Caco-2 (cell line): Measurements from ENCODE around the gene POMZP3. TPM values are rescaled to one million over a fixed set of nuclear protein-coding genes. Genes with fewer than 3 reads are reported as not detected.
"Not testable (repeated sequence)": the region's sequence is repeated elsewhere in the genome, so short reads cannot be mapped to it uniquely, and the experiment has no call there.

ENCODE experiments used
- BruUV-seq: library from RNA; stranded (reverse); fragments of 400-500 nt; replicated peaks from 2 replicates; lab custom pipeline; 2021; lab: Mats Ljungman, UMichigan
- CTCF ChIA-PET: fragments of 300-600 bp; sonication (Branson Sonifier 250); formaldehyde crosslinking; loops from one replicate; lab custom pipeline; 2022; ENCODE audit warnings: antibody characterized with exemption; lab: Charles Lee
- POLR2A ChIA-PET: fragments of 300-600 bp; sonication (Branson Sonifier 250); formaldehyde crosslinking; loops from one replicate; lab custom pipeline; 2022; ENCODE audit warnings: antibody characterized with exemption; lab: Charles Lee
- DNase-seq, 2 experiments: peaks; one replicate each; pipeline versions ENCODE4 v3.0.0 to v3.0.0-alpha.2; 2020 to 2022
- H3K27me3 ChIP-seq: replicated peaks from 2 replicates; pipeline ENCODE4 v1.6.0; 2011; ENCODE audit warnings: low read length; ENCODE audit not compliant: control insufficient read depth, insufficient read depth
- H3K36me3 ChIP-seq: 2 replicates; pipeline ENCODE4 v1.5.1; 2011; ENCODE audit warnings: low read length; ENCODE audit not compliant: control insufficient read depth, insufficient read depth
- H3K4me1 ChIP-seq: fragments of 250-450 bp; sonication (Bioruptor Pico); 2 replicates; pipeline ENCODE4 v1.5.1; 2020; ENCODE audit warnings: mild to moderate bottlenecking
- H3K4me3 ChIP-seq: 2 replicates; pipeline ENCODE4 v1.5.1; 2011; ENCODE audit warnings: low read depth, mild to moderate bottlenecking, control low read depth, low read length
- H3K9me3 ChIP-seq: fragments of 250-450 bp; sonication (Bioruptor Pico); 2 replicates; pipeline ENCODE4 v1.5.1; 2020; ENCODE audit warnings: mild to moderate bottlenecking, moderate library complexity
- H3K27ac Mint-ChIP-seq: one replicate; pipeline ENCODE4 v1.8.0; 2022; ENCODE audit warnings: mixed read lengths; ENCODE audit not compliant: unreplicated experiment
- H3K27me3 Mint-ChIP-seq: one replicate; pipeline ENCODE4 v1.8.0; 2022; ENCODE audit warnings: mixed read lengths; ENCODE audit not compliant: insufficient read depth, unreplicated experiment
- H3K36me3 Mint-ChIP-seq: one replicate; pipeline ENCODE4 v1.8.0; 2022; ENCODE audit warnings: mild to moderate bottlenecking, mixed read lengths; ENCODE audit not compliant: insufficient read depth, unreplicated experiment
- H3K4me1 Mint-ChIP-seq: one replicate; pipeline ENCODE4 v1.8.0; 2022; ENCODE audit warnings: low read depth, mixed read lengths; ENCODE audit not compliant: unreplicated experiment
- H3K4me3 Mint-ChIP-seq: one replicate; pipeline ENCODE4 v1.8.0; 2022; ENCODE audit warnings: mild to moderate bottlenecking, moderate library complexity, mixed read lengths; ENCODE audit not compliant: unreplicated experiment
- H3K9me3 Mint-ChIP-seq: one replicate; pipeline ENCODE4 v1.8.0; 2022; ENCODE audit warnings: mixed read lengths; ENCODE audit not compliant: unreplicated experiment
- intact Hi-C: fragments of 100-400 bp; cut with micrococcal nuclease; formaldehyde crosslinking; loops from one replicate; pipeline ENCODE4 v1.10.0; 2022; ENCODE audit not compliant: unreplicated experiment
- total RNA-seq: library from RNA; stranded (reverse); gene quantifications from 2 replicates; pipeline ENCODE4 v1.2.3, GENCODE V29; 2022

Gene POMZP3
- total RNA-seq, 1 experiment from 2014 or later = 23.8 TPM

DNA sequence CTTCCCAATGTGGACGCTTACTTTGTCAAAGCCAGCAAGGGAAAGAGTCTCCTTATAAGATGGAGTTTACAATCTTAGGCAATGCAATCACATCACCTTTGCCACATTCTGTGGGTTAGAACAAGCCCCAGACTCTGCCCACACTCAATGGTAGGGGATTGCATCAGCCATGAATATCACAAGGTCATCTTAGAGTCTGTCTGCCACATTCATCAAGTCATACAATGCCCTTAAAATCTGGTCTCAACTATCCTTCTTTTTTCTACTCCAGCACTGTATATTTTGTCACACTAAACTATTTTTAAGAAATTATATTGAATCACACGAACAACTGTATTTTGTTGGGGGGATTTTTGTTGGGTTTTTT, 27.0 kb downstream of the POMZP3 start:
- H3K4me1 Mint-ChIP-seq, H3K27me3 ChIP-seq, H3K4me3 ChIP-seq, POLR2A ChIA-PET, intact Hi-C loops, H3K9me3 Mint-ChIP-seq, H3K36me3 ChIP-seq, CTCF ChIA-PET, BruUV-seq, H3K27me3 Mint-ChIP-seq, DNase-seq, H3K4me3 Mint-ChIP-seq, H3K4me1 ChIP-seq, H3K9me3 ChIP-seq: not testable (repeated sequence)
- Mint-ChIP-seq H3K36me3 (peaks cover 11% of the 10 kb centered on the region), H3K27ac (peak overlapping the region; percentile 79)

DNA sequence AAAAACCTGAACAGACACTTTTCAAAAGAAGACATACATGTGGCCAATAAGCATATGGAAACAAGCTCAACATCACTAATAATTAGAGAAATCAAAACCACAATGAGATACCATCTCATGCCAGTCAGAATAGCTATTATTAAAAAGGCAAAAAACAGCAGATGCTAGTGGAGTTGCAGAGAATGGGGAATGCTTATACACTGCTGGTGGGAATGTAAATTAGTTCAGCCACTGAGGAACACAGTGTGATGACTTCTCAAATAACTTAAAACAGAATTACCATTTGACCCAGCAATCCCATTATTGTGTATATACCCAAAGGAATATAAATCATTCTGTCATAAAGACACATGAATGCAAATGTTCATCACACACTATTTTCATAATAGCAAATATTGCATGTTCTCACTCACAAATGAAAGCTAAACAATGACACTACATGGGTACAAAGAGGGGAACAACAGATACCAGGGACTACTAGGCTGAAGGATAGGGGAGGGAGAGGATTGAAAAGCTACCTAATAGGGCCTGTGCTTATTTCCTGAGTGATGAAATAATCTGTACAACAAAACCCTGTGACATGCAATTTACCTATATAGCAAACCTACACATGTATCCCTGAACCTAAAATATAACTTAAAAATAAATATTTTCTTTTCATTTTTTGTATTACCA, 28.4 kb downstream of the POMZP3 start:
- H3K9me3 Mint-ChIP-seq, H3K36me3 ChIP-seq, H3K4me3 Mint-ChIP-seq, POLR2A ChIA-PET, H3K27me3 ChIP-seq, H3K27me3 Mint-ChIP-seq, H3K9me3 ChIP-seq, H3K4me1 Mint-ChIP-seq, intact Hi-C loops, DNase-seq, H3K4me1 ChIP-seq, H3K4me3 ChIP-seq, BruUV-seq: not testable (repeated sequence)
- CTCF ChIA-PET = interaction anchor here (0.7 kb wide), 1 partner anchor 384 kb away, joined by 5 read pairs; no protein-coding TSS in a partner anchor
- Mint-ChIP-seq H3K36me3 (peaks cover 11% of the 10 kb centered on the region), H3K27ac (peak overlapping the region; percentile 29)

DNA sequence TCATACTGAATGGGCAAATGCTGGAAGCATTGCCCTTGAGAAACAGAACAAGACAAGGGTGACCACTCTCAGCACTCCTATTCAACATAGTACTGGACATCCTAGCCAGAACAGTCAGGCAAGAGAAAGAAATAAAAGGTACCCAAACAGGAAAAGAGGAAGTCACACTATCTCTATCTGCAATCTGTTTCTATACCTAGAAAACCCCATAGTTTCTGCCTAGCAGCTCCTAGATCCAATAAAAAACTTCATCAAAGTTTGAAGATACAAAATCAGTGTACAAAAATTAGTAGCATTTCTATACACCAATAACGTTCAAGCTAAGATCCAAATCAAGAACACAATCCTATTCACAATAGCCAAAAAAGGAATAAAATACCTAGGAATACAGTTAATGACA, 29.8 kb downstream of the POMZP3 start:
- H3K27me3 ChIP-seq, DNase-seq, H3K9me3 ChIP-seq, H3K4me3 ChIP-seq, H3K27me3 Mint-ChIP-seq, H3K4me1 Mint-ChIP-seq, H3K36me3 ChIP-seq, CTCF ChIA-PET, H3K4me3 Mint-ChIP-seq, intact Hi-C loops, H3K27ac Mint-ChIP-seq, H3K9me3 Mint-ChIP-seq, BruUV-seq, H3K4me1 ChIP-seq, POLR2A ChIA-PET: not testable (repeated sequence)
- H3K36me3 Mint-ChIP-seq = peaks cover 17% of the 10 kb centered on the region

DNA sequence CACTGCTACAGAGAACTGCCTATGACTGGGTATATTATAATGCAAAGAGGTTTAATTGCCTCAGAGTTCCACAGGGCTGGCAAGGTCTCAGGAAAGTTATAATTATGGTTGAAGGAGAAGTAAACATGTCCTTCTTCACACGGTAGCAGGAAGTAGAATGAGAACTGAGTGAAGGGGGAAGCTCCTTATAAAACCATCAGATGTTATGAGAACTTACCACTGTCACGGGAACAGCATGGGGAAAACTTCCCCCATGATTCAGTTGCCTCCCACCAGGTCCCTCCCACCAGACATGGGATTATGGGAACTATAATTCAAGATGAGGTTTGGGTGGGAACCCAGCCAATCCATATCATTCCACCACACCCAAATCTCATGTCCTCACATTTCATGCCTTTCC, 34.4 kb downstream of the POMZP3 start:
- H3K4me1 ChIP-seq, H3K4me1 Mint-ChIP-seq, H3K4me3 ChIP-seq, intact Hi-C loops, BruUV-seq, H3K27ac Mint-ChIP-seq, H3K27me3 ChIP-seq, H3K4me3 Mint-ChIP-seq, H3K27me3 Mint-ChIP-seq, H3K9me3 ChIP-seq, POLR2A ChIA-PET, H3K36me3 ChIP-seq, CTCF ChIA-PET, DNase-seq, H3K9me3 Mint-ChIP-seq: not testable (repeated sequence)
- peaks cover 12% of the 10 kb centered on the region for H3K36me3 Mint-ChIP-seq

DNA sequence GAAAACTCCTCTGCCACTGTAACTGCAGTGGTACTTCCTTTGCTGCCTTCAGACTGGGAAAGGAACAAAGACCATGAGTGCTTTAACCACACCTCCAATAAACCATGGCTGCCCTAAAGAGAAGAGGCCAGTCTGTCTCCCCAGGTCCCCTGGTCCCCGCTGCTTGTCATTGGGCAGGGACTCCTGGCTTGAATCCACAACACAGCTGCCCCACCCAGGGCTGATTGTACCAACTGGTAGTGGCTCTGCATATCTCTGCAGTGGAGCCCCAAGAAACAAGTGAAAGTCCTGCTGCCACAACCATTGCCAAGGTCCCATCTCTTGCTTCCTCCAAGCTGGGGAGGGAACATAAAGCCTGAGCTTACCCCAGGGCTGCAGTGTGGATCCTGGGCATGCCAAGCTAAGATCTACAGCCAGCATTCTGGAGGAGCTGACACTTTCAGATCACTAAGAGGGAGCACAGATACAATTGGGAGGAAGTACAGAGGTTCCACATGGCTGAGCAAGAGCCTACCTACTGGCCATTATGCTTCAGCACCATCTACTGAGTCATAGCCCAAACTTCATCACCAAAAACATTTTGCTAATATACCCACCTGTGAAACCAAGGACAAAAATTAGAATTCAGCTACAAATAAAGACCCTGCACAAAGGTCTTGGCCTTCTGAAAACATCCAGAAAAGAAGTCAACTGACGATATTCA, 35.3 kb downstream of the POMZP3 start:
- H3K36me3 Mint-ChIP-seq, DNase-seq, H3K9me3 ChIP-seq, CTCF ChIA-PET, H3K4me3 ChIP-seq, H3K27ac Mint-ChIP-seq, BruUV-seq, H3K9me3 Mint-ChIP-seq, H3K27me3 Mint-ChIP-seq, H3K4me1 Mint-ChIP-seq, intact Hi-C loops, H3K4me1 ChIP-seq, H3K4me3 Mint-ChIP-seq, POLR2A ChIA-PET, H3K36me3 ChIP-seq, H3K27me3 ChIP-seq: not testable (repeated sequence)

DNA sequence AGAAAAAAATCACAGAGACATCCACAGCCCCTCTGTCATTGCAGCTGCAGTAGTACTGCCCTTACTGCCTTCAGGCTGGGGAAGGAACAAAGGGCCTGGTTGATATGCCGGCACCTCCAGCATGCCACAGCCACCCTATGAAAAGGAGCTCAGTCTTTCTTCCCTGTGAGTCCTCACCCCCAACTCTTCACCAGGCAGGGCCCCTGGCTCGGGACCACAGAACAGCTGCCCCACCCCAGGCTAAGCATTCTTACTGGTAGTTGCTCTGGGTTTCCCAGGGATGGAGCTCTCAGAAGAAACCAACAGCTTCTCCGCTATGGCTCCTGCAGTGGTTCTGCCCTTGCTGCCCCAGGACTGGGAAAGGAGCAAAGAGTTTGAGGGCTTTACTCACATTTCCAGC, 36.0 kb downstream of the POMZP3 start:
- not testable (repeated sequence) for H3K4me1 Mint-ChIP-seq, BruUV-seq

DNA sequence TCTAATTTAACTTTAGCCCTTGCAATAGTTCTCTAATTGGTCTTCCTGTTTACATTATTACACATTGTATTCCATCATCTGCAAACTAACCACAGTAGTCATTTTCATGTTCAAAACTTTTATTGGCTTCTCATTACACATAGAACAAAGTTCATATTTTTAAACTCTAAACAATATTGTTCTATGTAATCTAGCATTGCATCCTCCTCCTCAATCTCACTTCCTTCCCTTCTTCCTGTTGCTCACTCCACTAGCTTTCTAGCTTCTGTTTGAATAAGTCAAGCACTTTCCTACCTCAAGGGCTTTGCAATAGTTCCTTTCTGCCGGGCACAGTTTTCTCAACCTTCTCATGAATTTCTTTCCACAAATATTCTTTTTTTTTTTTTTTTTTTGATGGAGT, 38.5 kb downstream of the POMZP3 start:
- CTCF ChIA-PET, H3K4me1 ChIP-seq, intact Hi-C loops, H3K27ac Mint-ChIP-seq, DNase-seq, H3K4me1 Mint-ChIP-seq, H3K36me3 ChIP-seq, H3K36me3 Mint-ChIP-seq, H3K4me3 ChIP-seq, H3K4me3 Mint-ChIP-seq, BruUV-seq, POLR2A ChIA-PET, H3K9me3 ChIP-seq, H3K27me3 ChIP-seq, H3K27me3 Mint-ChIP-seq, H3K9me3 Mint-ChIP-seq: not testable (repeated sequence)

More for the DNA sequence above, 36.0 kb downstream of the POMZP3 start:
- H3K27me3 Mint-ChIP-seq, DNase-seq, H3K4me1 ChIP-seq, H3K4me3 Mint-ChIP-seq, H3K36me3 ChIP-seq, H3K9me3 ChIP-seq, H3K27me3 ChIP-seq, H3K36me3 Mint-ChIP-seq, H3K4me3 ChIP-seq, H3K27ac Mint-ChIP-seq, H3K9me3 Mint-ChIP-seq, POLR2A ChIA-PET, CTCF ChIA-PET, intact Hi-C loops: not testable (repeated sequence)
